Brain microvascular endothelial cell (primary cell): ENCODE results near the gene NSD2.

Experiments
- DNase-seq: peaks from one replicate; pipeline ENCODE4 v3.0.0-alpha.2; 2020
- H3K27ac ChIP-seq: fragments of 250-450 bp; sonication (Bioruptor Pico); 2 replicates; pipeline ENCODE4 v1.5.1; 2020; ENCODE audit warnings: mild to moderate bottlenecking, moderate library complexity
- H3K27me3 ChIP-seq: fragments of 250-450 bp; sonication (Bioruptor Pico); replicated peaks from 2 replicates; pipeline ENCODE4 v1.5.1; 2020; ENCODE audit warnings: mild to moderate bottlenecking
- H3K36me3 ChIP-seq: fragments of 250-450 bp; sonication (Bioruptor Pico); replicated peaks from 2 replicates; pipeline ENCODE4 v1.5.1; 2020; ENCODE audit warnings: mild to moderate bottlenecking
- H3K4me3 ChIP-seq: 2 replicates; pipeline ENCODE4 v1.5.1; 2011; ENCODE audit warnings: low read depth, mild to moderate bottlenecking, control low read depth, low read length, moderate library complexity
- CTCF ChIP-seq: IDR thresholded peaks from 2 replicates; pipeline ENCODE4 v1.5.1; 2011; ENCODE audit warnings: low read depth, mild to moderate bottlenecking, moderate library complexity, low read length, control low read depth, inconsistent platforms; ENCODE audit errors: missing control alignments
- in situ Hi-C: cut with HindIII; loops from 2 replicates; pipeline ENCODE4 v1.10.0; 2017; ENCODE audit warnings: low sequenced_read_pairs, low pct_ligation_motif_present

Gene NSD2

GRCh38 chr4:1973661-1974060 is 102.5 kb downstream of the NSD2 start:
- Histone ChIP-seq H3K36me3 (peaks cover 16% of the 10 kb centered on the region), H3K4me3 (no peak overlapping the region), H3K27ac (no peak overlapping the region), H3K27me3 (no peaks in the 10 kb centered on the region)
- no peak for DNase-seq
- in situ Hi-C loops = no loop called here
- no peak for TF ChIP-seq CTCF

GRCh38 chr4:1974840-1975239 is 103.6 kb downstream of the NSD2 start:
- peaks cover 24% of the 10 kb centered on the region for H3K36me3 ChIP-seq
- TF ChIP-seq CTCF = no peak
- in situ Hi-C loops = no loop called here
- no peak for DNase-seq
- H3K27ac ChIP-seq = no peak overlapping the region
- no peak overlapping the region for H3K4me3 ChIP-seq
- H3K27me3 ChIP-seq = no peaks in the 10 kb centered on the region

- no peak for TF ChIP-seq CTCF
- Histone ChIP-seq H3K36me3 (peaks cover 28% of the 10 kb centered on the region), H3K27ac (no peak overlapping the region), H3K4me3 (no peak overlapping the region), H3K27me3 (no peaks in the 10 kb centered on the region)
- in situ Hi-C loops = no loop called here
- no peak for DNase-seq
Observed at GRCh38 chr4:1975391-1975801, 104.2 kb downstream of the NSD2 start.

- Histone ChIP-seq H3K27me3 (no peaks in the 10 kb centered on the region), H3K4me3 (no peak overlapping the region), H3K36me3 (peaks cover 30% of the 10 kb centered on the region), H3K27ac (no peak overlapping the region)
- in situ Hi-C loops = no loop called here
- no peak for DNase-seq
- TF ChIP-seq CTCF = no peak
Observed at GRCh38 chr4:1975880-1976279, 104.7 kb downstream of the NSD2 start.

- TF ChIP-seq CTCF = no peak
- in situ Hi-C loops = no loop called here
- H3K36me3 ChIP-seq = peaks cover 34% of the 10 kb centered on the region
Observed at GRCh38 chr4:1976416-1977352, 105.5 kb downstream of the NSD2 start.

More at GRCh38 chr4:1976416-1977352, 105.5 kb downstream of the NSD2 start:
- DNase-seq = no peak
- H3K27me3 ChIP-seq = no peaks in the 10 kb centered on the region
- H3K4me3 ChIP-seq = no peak overlapping the region
- no peak overlapping the region for H3K27ac ChIP-seq
